GM20431 (cell line): Measurements from ENCODE around the gene CCNDBP1.

ENCODE experiments used
- in situ Hi-C: fragments of 300-500 bp; cut with MseI, MboI; formaldehyde crosslinking; loops from one replicate; pipeline ENCODE4 v1.15.0; 2020; ENCODE audit warnings: low sequenced_read_pairs; ENCODE audit not compliant: unreplicated experiment

Gene CCNDBP1

GRCh38 chr15:43238671-43239131 lies 53.5 kb downstream of the CCNDBP1 start:
- in situ Hi-C loops = no loop called here

GRCh38 chr15:43239732-43240491 lies 54.7 kb downstream of the CCNDBP1 start:
- in situ Hi-C loops = no loop called here

GRCh38 chr15:43241100-43241499 lies 55.9 kb downstream of the CCNDBP1 start:
- in situ Hi-C loops = no loop called here

- in situ Hi-C loops = no loop called here
These were observed 57.4 kb downstream of the CCNDBP1 start for GRCh38 chr15:43242616-43243015.

GRCh38 chr15:43243020-43243645 lies 57.9 kb downstream of the CCNDBP1 start:
- in situ Hi-C loops = no loop called here

- in situ Hi-C loops = no loop called here
These were observed 58.9 kb downstream of the CCNDBP1 start for GRCh38 chr15:43244092-43244491.

GRCh38 chr15:43246261-43246774 lies 61.1 kb downstream of the CCNDBP1 start:
- in situ Hi-C loops = no loop called here
